ENCODE data around the gene SYNE3.

DNA sequence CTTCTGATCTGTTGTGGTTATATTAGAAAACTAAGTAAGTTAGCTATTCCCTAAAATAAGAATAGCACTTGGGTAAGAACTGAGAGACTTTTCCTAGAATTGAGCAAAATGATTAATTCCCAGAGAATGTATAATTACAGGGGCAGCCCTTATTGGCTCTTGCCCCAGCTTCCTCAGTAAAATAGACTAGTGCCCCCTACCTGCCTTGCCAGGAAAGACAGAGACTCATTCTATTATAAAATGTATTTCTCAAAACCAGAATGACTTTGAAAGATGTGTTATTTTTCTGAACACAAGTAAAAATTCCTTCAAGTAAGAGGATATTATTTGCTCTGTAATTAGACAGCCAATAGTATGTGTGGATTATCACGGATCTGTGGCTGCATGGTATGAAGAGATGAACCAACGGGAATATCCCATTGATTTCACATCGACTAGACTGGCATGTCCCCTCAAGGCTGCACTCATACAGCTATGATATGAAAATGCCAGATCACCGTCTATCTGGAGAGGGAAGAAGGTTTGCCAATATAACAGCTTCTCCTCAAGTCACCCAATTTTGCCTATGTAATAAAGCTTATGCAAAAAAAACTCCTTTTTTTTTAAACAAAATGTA, 11.0 kb upstream of the SYNE3 start:
- TF ChIP-seq, protein P1, sequence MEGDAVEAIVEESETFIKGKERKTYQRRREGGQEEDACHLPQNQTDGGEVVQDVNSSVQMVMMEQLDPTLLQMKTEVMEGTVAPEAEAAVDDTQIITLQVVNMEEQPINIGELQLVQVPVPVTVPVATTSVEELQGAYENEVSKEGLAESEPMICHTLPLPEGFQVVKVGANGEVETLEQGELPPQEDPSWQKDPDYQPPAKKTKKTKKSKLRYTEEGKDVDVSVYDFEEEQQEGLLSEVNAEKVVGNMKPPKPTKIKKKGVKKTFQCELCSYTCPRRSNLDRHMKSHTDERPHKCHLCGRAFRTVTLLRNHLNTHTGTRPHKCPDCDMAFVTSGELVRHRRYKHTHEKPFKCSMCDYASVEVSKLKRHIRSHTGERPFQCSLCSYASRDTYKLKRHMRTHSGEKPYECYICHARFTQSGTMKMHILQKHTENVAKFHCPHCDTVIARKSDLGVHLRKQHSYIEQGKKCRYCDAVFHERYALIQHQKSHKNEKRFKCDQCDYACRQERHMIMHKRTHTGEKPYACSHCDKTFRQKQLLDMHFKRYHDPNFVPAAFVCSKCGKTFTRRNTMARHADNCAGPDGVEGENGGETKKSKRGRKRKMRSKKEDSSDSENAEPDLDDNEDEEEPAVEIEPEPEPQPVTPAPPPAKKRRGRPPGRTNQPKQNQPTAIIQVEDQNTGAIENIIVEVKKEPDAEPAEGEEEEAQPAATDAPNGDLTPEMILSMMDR (conservative IDR thresholded peaks at IDR 0.05; ENCODE audit: low read depth, low read length), result peak; percentile 87
- TF ChIP-seq EZH2 (IDR thresholded peaks at IDR 0.05; ENCODE audit: low read length, unreplicated experiment), result no peak
- no peak for TF ChIP-seq EZH2phosphoT487 (IDR thresholded peaks at IDR 0.05; ENCODE audit: borderline replicate concordance, low read length)
